CD4-positive, alpha-beta T cell treated with Interleukin-21 for 1 hour (primary cell): ENCODE measurements around the gene ZFP64.
"Not testable (repeated sequence)": the region's sequence is repeated elsewhere in the genome, so short reads cannot be mapped to it uniquely, and the experiment has no call there.

Experiments
- DNase-seq: peaks from one replicate; pipeline ENCODE4 v3.0.0-alpha.2; 2020

ZFP64 gene

GRCh38 chr20:52191132-52191915, at the start of gene ZFP64:
Gene ZFP64, minus strand, starts transcription at chr20:52191779. Its CDS starts 143 bp downstream, at chr20:52191636.
- peak; percentile 69 for DNase-seq

- no peak for DNase-seq
These were observed 49.2 kb upstream of the ZFP64 start for GRCh38 chr20:52240802-52241201.

- DNase-seq, result no peak
These were observed 47.5 kb upstream of the ZFP64 start for GRCh38 chr20:52239102-52239501.

GRCh38 chr20:52236292-52236691, 44.7 kb upstream of the ZFP64 start:
- DNase-seq, result no peak

- DNase-seq, result no peak
These were observed 43.5 kb upstream of the ZFP64 start for GRCh38 chr20:52235129-52235528.

GRCh38 chr20:52234302-52235045, 42.9 kb upstream of the ZFP64 start:
- DNase-seq, result no peak

- DNase-seq, result no peak
These were observed 39.7 kb upstream of the ZFP64 start for GRCh38 chr20:52231230-52231746.

- DNase-seq, result no peak
These were observed 38.8 kb upstream of the ZFP64 start for GRCh38 chr20:52230409-52230808.

GRCh38 chr20:52229346-52229745, 37.8 kb upstream of the ZFP64 start:
- DNase-seq, result not testable (repeated sequence)

- DNase-seq, result no peak
These were observed 34.8 kb upstream of the ZFP64 start for GRCh38 chr20:52226370-52226769.

- DNase-seq, result no peak
These were observed 33.3 kb upstream of the ZFP64 start for GRCh38 chr20:52224920-52225319.

GRCh38 chr20:52221362-52221761, 29.8 kb upstream of the ZFP64 start:
- DNase-seq, result not testable (repeated sequence)

GRCh38 chr20:52220891-52221290, 29.3 kb upstream of the ZFP64 start:
- DNase-seq, result not testable (repeated sequence)

GRCh38 chr20:52219441-52219840, 27.9 kb upstream of the ZFP64 start:
- no peak for DNase-seq

- no peak for DNase-seq
These were observed 26.3 kb upstream of the ZFP64 start for GRCh38 chr20:52217689-52218395.

- no peak for DNase-seq
These were observed 22.4 kb upstream of the ZFP64 start for GRCh38 chr20:52213995-52214394.

GRCh38 chr20:52212943-52213342, 21.4 kb upstream of the ZFP64 start:
- DNase-seq, result no peak

- DNase-seq, result no peak
These were observed 18.7 kb upstream of the ZFP64 start for GRCh38 chr20:52210037-52210990.

GRCh38 chr20:52209154-52209571, 17.6 kb upstream of the ZFP64 start:
- no peak for DNase-seq

- DNase-seq, result no peak
These were observed 15.6 kb upstream of the ZFP64 start for GRCh38 chr20:52207020-52207810.

- no peak for DNase-seq
These were observed 12.6 kb upstream of the ZFP64 start for GRCh38 chr20:52204136-52204535.
